ENCODE data around the gene VCL.

VCL gene

DNA sequence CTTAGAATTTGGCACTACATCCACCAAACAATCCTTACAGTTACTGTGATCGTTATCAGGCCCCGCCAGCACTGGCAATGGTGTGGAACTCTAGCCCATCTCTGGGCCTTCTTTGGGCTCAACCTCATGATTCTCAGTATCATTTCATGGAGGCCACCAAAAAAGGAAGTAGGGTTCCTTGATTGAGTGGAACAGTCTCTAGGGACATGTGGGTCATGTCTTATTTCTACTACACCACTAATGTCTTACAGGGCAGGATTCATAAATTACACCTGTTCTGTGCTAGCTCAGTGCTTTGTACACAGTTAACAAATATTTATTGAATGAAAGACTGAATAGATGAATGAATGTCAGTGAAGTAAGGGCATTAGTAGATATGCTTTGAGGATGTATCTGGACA lies 98.9 kb downstream of the VCL start:
- no peaks in the 10 kb centered on the region for H3K9me2 ChIP-seq (replicated peaks; ENCODE audit: insufficient read depth, low read length)
- H3K9me3 ChIP-seq (ENCODE audit: insufficient read depth, low read length) = no peaks in the 10 kb centered on the region
- no peaks in the 10 kb centered on the region for H3K79me2 ChIP-seq (ENCODE audit: insufficient read depth, low read length)
- no peaks in the 10 kb centered on the region for H3K36me3 ChIP-seq (ENCODE audit: low read length)
- no peak overlapping the region for H3K9ac ChIP-seq (ENCODE audit: low read length)
- H3K4me3 ChIP-seq (ENCODE audit: insufficient read depth, low read length, poor library complexity, severe bottlenecking) = no peak overlapping the region
- no peaks in the 10 kb centered on the region for H3F3A ChIP-seq (ENCODE audit: insufficient read depth)
- H4K20me1 ChIP-seq (ENCODE audit: low read depth, low read length) = no peaks in the 10 kb centered on the region
- H3K4me2 ChIP-seq (ENCODE audit: low read depth, low read length, poor library complexity, severe bottlenecking) = no peak overlapping the region
- H3K27ac ChIP-seq (ENCODE audit: low read depth, low read length) = no peak overlapping the region
- H2AFZ ChIP-seq (ENCODE audit: low read depth, low read length, severe bottlenecking) = no peak overlapping the region
- TF ChIP-seq EZH2phosphoT487 (conservative IDR thresholded peaks at IDR 0.05; ENCODE audit: low read length) = no peak
- TF ChIP-seq, protein P1, sequence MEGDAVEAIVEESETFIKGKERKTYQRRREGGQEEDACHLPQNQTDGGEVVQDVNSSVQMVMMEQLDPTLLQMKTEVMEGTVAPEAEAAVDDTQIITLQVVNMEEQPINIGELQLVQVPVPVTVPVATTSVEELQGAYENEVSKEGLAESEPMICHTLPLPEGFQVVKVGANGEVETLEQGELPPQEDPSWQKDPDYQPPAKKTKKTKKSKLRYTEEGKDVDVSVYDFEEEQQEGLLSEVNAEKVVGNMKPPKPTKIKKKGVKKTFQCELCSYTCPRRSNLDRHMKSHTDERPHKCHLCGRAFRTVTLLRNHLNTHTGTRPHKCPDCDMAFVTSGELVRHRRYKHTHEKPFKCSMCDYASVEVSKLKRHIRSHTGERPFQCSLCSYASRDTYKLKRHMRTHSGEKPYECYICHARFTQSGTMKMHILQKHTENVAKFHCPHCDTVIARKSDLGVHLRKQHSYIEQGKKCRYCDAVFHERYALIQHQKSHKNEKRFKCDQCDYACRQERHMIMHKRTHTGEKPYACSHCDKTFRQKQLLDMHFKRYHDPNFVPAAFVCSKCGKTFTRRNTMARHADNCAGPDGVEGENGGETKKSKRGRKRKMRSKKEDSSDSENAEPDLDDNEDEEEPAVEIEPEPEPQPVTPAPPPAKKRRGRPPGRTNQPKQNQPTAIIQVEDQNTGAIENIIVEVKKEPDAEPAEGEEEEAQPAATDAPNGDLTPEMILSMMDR (IDR thresholded peaks at IDR 0.05; ENCODE audit: insufficient read depth, low read length, poor library complexity, severe bottlenecking) = no peak
- H3K27me3 ChIP-seq (ENCODE audit: low read length) = no peaks in the 10 kb centered on the region

DNA sequence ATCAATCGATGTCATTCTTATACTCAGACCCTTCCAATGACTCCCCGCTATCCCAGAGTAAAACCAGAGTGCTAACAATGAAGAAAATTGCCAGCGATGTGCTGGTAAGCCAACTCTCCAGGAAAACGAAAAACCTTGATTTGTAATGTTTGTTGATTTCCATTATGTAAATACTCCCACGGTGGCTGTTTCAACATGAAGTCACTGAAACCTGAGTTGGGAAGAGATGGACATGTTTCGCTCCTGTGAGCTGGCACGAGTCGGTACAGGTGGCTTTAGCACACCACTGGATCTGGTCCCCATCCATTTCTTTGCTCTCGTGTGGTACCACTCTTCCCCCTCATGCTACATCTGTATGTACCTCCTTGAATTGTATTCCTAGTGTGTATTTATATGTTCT lies 99.9 kb downstream of the VCL start:
- H3K27me3 ChIP-seq (ENCODE audit: low read length) = no peaks in the 10 kb centered on the region
- H3K9me2 ChIP-seq (replicated peaks; ENCODE audit: insufficient read depth, low read length) = no peaks in the 10 kb centered on the region
- no peak overlapping the region for H2AFZ ChIP-seq (ENCODE audit: low read depth, low read length, severe bottlenecking)
- no peaks in the 10 kb centered on the region for H3F3A ChIP-seq (ENCODE audit: insufficient read depth)
- H4K20me1 ChIP-seq (ENCODE audit: low read depth, low read length) = no peaks in the 10 kb centered on the region
- H3K9me3 ChIP-seq (ENCODE audit: insufficient read depth, low read length) = no peaks in the 10 kb centered on the region
- H3K9ac ChIP-seq (ENCODE audit: low read length) = no peak overlapping the region
- H3K36me3 ChIP-seq (ENCODE audit: low read length) = peaks cover 4% of the 10 kb centered on the region; the same call in 1 of the 2 replicates
- no peak overlapping the region for H3K27ac ChIP-seq (ENCODE audit: low read depth, low read length)
- no peaks in the 10 kb centered on the region for H3K79me2 ChIP-seq (ENCODE audit: insufficient read depth, low read length)
- H3K4me2 ChIP-seq (ENCODE audit: low read depth, low read length, poor library complexity, severe bottlenecking) = no peak overlapping the region
- H3K4me3 ChIP-seq (ENCODE audit: insufficient read depth, low read length, poor library complexity, severe bottlenecking) = no peak overlapping the region
- TF ChIP-seq EZH2phosphoT487 (conservative IDR thresholded peaks at IDR 0.05; ENCODE audit: low read length) = no peak
- TF ChIP-seq, protein P1 (IDR thresholded peaks at IDR 0.05; ENCODE audit: insufficient read depth, low read length, poor library complexity, severe bottlenecking) = no peak

DNA sequence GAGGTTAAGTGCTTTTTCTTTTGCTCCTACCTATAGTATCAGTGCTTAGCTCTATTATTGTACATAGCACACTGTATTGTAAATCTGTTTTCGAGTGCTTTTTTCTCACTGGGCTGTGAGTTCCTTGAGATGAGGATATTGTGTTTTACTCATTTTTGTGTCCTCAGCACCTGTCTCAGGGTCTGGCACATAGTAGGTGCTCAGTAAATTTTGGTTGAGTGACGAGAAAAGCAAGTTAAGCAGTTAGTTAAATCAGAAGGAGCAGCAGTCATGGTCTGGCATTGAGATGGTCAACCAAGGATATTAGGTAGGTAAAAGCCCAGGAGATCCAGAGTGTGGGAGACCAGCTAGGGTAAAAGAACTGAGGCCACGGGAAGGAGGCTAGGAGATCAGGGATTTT lies 101.5 kb downstream of the VCL start:
- H3K79me2 ChIP-seq (ENCODE audit: insufficient read depth, low read length) = no peaks in the 10 kb centered on the region
- H4K20me1 ChIP-seq (ENCODE audit: low read depth, low read length) = no peaks in the 10 kb centered on the region
- no peak overlapping the region for H3K4me2 ChIP-seq (ENCODE audit: low read depth, low read length, poor library complexity, severe bottlenecking)
- no peaks in the 10 kb centered on the region for H3K27me3 ChIP-seq (ENCODE audit: low read length)
- H3K9ac ChIP-seq (ENCODE audit: low read length) = no peak overlapping the region
- H3K36me3 ChIP-seq (ENCODE audit: low read length) = peaks cover 7% of the 10 kb centered on the region; the same call in 1 of the 2 replicates
- no peaks in the 10 kb centered on the region for H3K9me2 ChIP-seq (replicated peaks; ENCODE audit: insufficient read depth, low read length)
- H3K9me3 ChIP-seq (ENCODE audit: insufficient read depth, low read length) = no peaks in the 10 kb centered on the region
- no peak overlapping the region for H3K4me3 ChIP-seq (ENCODE audit: insufficient read depth, low read length, poor library complexity, severe bottlenecking)
- no peak for TF ChIP-seq EZH2phosphoT487 (conservative IDR thresholded peaks at IDR 0.05; ENCODE audit: low read length)
- TF ChIP-seq, protein P1 (IDR thresholded peaks at IDR 0.05; ENCODE audit: insufficient read depth, low read length, poor library complexity, severe bottlenecking) = no peak
- 0 out of 2 replicates have a peak, but pooled peaks cover 4% of the 10 kb centered on the region for H3F3A ChIP-seq (ENCODE audit: insufficient read depth)
- no peak overlapping the region for H2AFZ ChIP-seq (ENCODE audit: low read depth, low read length, severe bottlenecking)
- no peak overlapping the region for H3K27ac ChIP-seq (ENCODE audit: low read depth, low read length)
